H9 (cell line): Measurements from ENCODE around the gene HSPE1. TPM values are rescaled to one million over a fixed set of nuclear protein-coding genes. Genes with fewer than 3 reads are reported as not detected.

Source experiments
- DNase-seq: peaks from one replicate; pipeline ENCODE4 v3.0.0-alpha.2; 2017
- H2AFZ ChIP-seq: one replicate; pipeline ENCODE4 v1.6.1; 2013; ENCODE audit warnings: mild to moderate bottlenecking, low read length, control low read depth, moderate library complexity
- H2AK5ac ChIP-seq: 2 replicates; pipeline ENCODE4 v1.6.1; 2013; ENCODE audit warnings: low read length, control low read depth, mixed read lengths; ENCODE audit not compliant: insufficient read length
- H2BK120ac ChIP-seq: one replicate; pipeline ENCODE4 v1.6.1; 2013; ENCODE audit warnings: low read depth, mild to moderate bottlenecking, low read length, control low read depth, inconsistent platforms; ENCODE audit not compliant: poor library complexity, severe bottlenecking
- H2BK12ac ChIP-seq: 2 replicates; pipeline ENCODE4 v1.6.1; 2013; ENCODE audit warnings: low read length, control low read depth, mixed read lengths, low read depth; ENCODE audit not compliant: insufficient read length
- H2BK15ac ChIP-seq: 2 replicates; pipeline ENCODE4 v1.6.1; 2013; ENCODE audit warnings: low read depth, low read length, control low read depth
- H2BK20ac ChIP-seq: one replicate; pipeline ENCODE4 v1.6.1; 2013; ENCODE audit warnings: low read depth, mild to moderate bottlenecking, low read length, control low read depth, inconsistent platforms; ENCODE audit not compliant: poor library complexity, severe bottlenecking
- H2BK5ac ChIP-seq: 2 replicates; pipeline ENCODE4 v1.6.1; 2013; ENCODE audit warnings: low read length, control low read depth, mixed read lengths; ENCODE audit not compliant: insufficient read length
- H3K14ac ChIP-seq: 2 replicates; pipeline ENCODE4 v1.6.1; 2013; ENCODE audit warnings: low read length, control low read depth; ENCODE audit not compliant: insufficient read depth
- H3K18ac ChIP-seq: 2 replicates; pipeline ENCODE4 v1.6.1; 2013; ENCODE audit warnings: low read depth, mild to moderate bottlenecking, mixed read lengths, low read length, control low read depth; ENCODE audit not compliant: insufficient read length
- H3K23ac ChIP-seq: 2 replicates; pipeline ENCODE4 v1.6.1; 2013; ENCODE audit warnings: low read length, control low read depth, mixed read lengths, low read depth; ENCODE audit not compliant: insufficient read length
- H3K23me2 ChIP-seq: 2 replicates; pipeline ENCODE4 v1.6.1; 2013; ENCODE audit warnings: low read depth, mild to moderate bottlenecking, mixed read lengths, low read length, control low read depth; ENCODE audit not compliant: insufficient read length, poor library complexity, severe bottlenecking
- H3K27ac ChIP-seq: 2 replicates; pipeline ENCODE4 v1.5.1; 2013; ENCODE audit warnings: low read length, control low read depth, mixed read lengths, low read depth; ENCODE audit not compliant: insufficient read length
- H3K27me3 ChIP-seq: 2 replicates; pipeline ENCODE4 v1.6.1; 2013; ENCODE audit warnings: low read length, control low read depth, inconsistent platforms; ENCODE audit not compliant: insufficient read depth
- H3K4ac ChIP-seq: 2 replicates; pipeline ENCODE4 v1.6.1; 2013; ENCODE audit warnings: low read depth, mild to moderate bottlenecking, control low read depth, inconsistent platforms, low read length, moderate library complexity
- H3K4me1 ChIP-seq: 2 replicates; pipeline ENCODE4 v1.6.1; 2013; ENCODE audit warnings: low read length, control low read depth, inconsistent platforms; ENCODE audit not compliant: insufficient read depth
- H3K4me2 ChIP-seq: 2 replicates; pipeline ENCODE4 v1.6.1; 2013; ENCODE audit warnings: low read length, control low read depth, mixed read lengths; ENCODE audit not compliant: insufficient read length, insufficient read depth
- H3K56ac ChIP-seq: 2 replicates; pipeline ENCODE4 v1.6.1; 2013; ENCODE audit warnings: low read depth, mild to moderate bottlenecking, mixed read lengths, low read length, control low read depth; ENCODE audit not compliant: insufficient read length
- H3K79me1 ChIP-seq: 2 replicates; pipeline ENCODE4 v1.6.1; 2013; ENCODE audit warnings: low read depth, mild to moderate bottlenecking, moderate library complexity, low read length, control low read depth, inconsistent platforms; ENCODE audit not compliant: insufficient read depth, poor library complexity, severe bottlenecking
- H3K79me2 ChIP-seq: 2 replicates; pipeline ENCODE4 v1.6.1; 2013; ENCODE audit warnings: low read length, control low read depth, inconsistent platforms; ENCODE audit not compliant: insufficient read depth
- H3K9ac ChIP-seq: 2 replicates; pipeline ENCODE4 v1.6.1; 2013; ENCODE audit warnings: low read length, control low read depth, mixed read lengths; ENCODE audit not compliant: insufficient read length; ENCODE audit errors: extremely low read depth
- H3K9me3 ChIP-seq: one replicate; pipeline ENCODE4 v1.6.1; 2013; ENCODE audit warnings: low read depth, low read length, inconsistent platforms; ENCODE audit not compliant: control insufficient read depth
- H3T11ph ChIP-seq: one replicate; pipeline ENCODE4 v1.6.1; 2013; ENCODE audit warnings: mild to moderate bottlenecking, low read length, control low read depth, inconsistent platforms
- H4K20me1 ChIP-seq: one replicate; pipeline ENCODE4 v1.6.1; 2013; ENCODE audit not compliant: control insufficient read depth, insufficient read length, insufficient read depth
- H4K5ac ChIP-seq: 2 replicates; pipeline ENCODE4 v1.6.1; 2013; ENCODE audit warnings: low read depth, mild to moderate bottlenecking, mixed read lengths, low read length, control low read depth; ENCODE audit not compliant: insufficient read length
- H4K8ac ChIP-seq: replicated peaks from 2 replicates; pipeline ENCODE4 v1.6.1; 2013; ENCODE audit warnings: low read length, control low read depth, mixed read lengths, low read depth; ENCODE audit not compliant: insufficient read length
- H4K91ac ChIP-seq: 2 replicates; pipeline ENCODE4 v1.6.1; 2013; ENCODE audit warnings: low read depth, mild to moderate bottlenecking, moderate library complexity, mixed read lengths, low read length, control low read depth; ENCODE audit not compliant: insufficient read length
- H3K27ac Mint-ChIP-seq, 3 experiments: 2 replicates in 2 of 3; 3 replicates in 1 of 3; pipeline ENCODE4 v1.8.0; 2020 to 2021; ENCODE audit warnings: mixed read lengths in 3 of 3, mild to moderate bottlenecking in 1 of 3, moderate library complexity in 1 of 3
- H3K27me3 Mint-ChIP-seq: 2 replicates; pipeline ENCODE4 v1.8.0; 2021; ENCODE audit warnings: low read depth, mild to moderate bottlenecking, moderate library complexity, mixed read lengths
- H3K36me3 Mint-ChIP-seq, 3 experiments: 2 replicates in 2 of 3; 3 replicates in 1 of 3; pipeline ENCODE4 v1.8.0; 2020 to 2021; ENCODE audit warnings: low read depth in 3 of 3, mixed read lengths in 3 of 3; ENCODE audit not compliant: insufficient read depth in 1 of 3
- H3K4me1 Mint-ChIP-seq, 2 experiments: 2 replicates each; pipeline ENCODE4 v1.8.0; 2020; ENCODE audit warnings: mixed read lengths in 2 of 2
- H3K4me3 Mint-ChIP-seq, 2 experiments: 2 replicates in 1 of 2; 3 replicates in 1 of 2; pipeline ENCODE4 v1.8.0; 2020 to 2021; ENCODE audit warnings: mild to moderate bottlenecking in 2 of 2, mixed read lengths in 2 of 2, moderate library complexity in 1 of 2
- H3K9me3 Mint-ChIP-seq, 2 experiments: 2 replicates in 1 of 2; 3 replicates in 1 of 2; pipeline ENCODE4 v1.8.0; 2020; ENCODE audit warnings: mild to moderate bottlenecking in 2 of 2, mixed read lengths in 2 of 2, moderate library complexity in 1 of 2
- CTCF ChIP-seq: fragments of 200-600 bp; sonication (generic); conservative IDR thresholded peaks from 3 replicates; pipeline ENCODE4 v1.8.0; 2021; ENCODE audit warnings: antibody characterized with exemption, mild to moderate bottlenecking
- WGBS: extraction: QIAGEN DNeasy Blood & Tissue Kit; methylation state at CpG from one replicate; pipeline ENCODE4 v1.1.7; 2013; ENCODE audit warnings: missing lambda C conversion rate, low lambda C conversion rate, mixed read lengths; ENCODE audit not compliant: insufficient read length; ENCODE audit errors: extremely low coverage; 5-methylcytosine and 5-hydroxymethylcytosine counted together
- total RNA-seq: library from RNA; stranded (reverse); gene quantifications from 2 replicates; pipeline ENCODE4 v1.2.1, GENCODE V29; 2021

HSPE1 gene
- total RNA-seq, 1 experiment from 2014 or later, result 347 TPM

- Mint-ChIP-seq H3K9me3 (no peaks in the 10 kb centered on the region; a peak in 1 of 5 replicates), H3K4me3 (peak overlapping the region; percentile 98 to 99), H3K27ac (peak overlapping the region; percentile 98 to 99 (median 99)), H3K36me3 (peaks cover 66 to 86% (median 80%) of the 10 kb centered on the region in 3 experiments), H3K4me1 (peaks cover 35 to 38% of the 10 kb centered on the region in 2 experiments), H3K27me3 (no peaks in the 10 kb centered on the region)
- H3K56ac ChIP-seq, result no peak overlapping the region
- no peak overlapping the region for H2BK20ac ChIP-seq
- H2BK15ac ChIP-seq, result no peak overlapping the region
- H3K9me3 ChIP-seq, result no peaks in the 10 kb centered on the region
- peaks cover 48% of the 10 kb centered on the region; the same call in 1 of the 2 replicates for H3K79me2 ChIP-seq
- DNase-seq, result no peak
- H2BK120ac ChIP-seq, result no peak overlapping the region
- peak overlapping the region; percentile 84 for H3K4me2 ChIP-seq
- no peak overlapping the region for H3T11ph ChIP-seq
- no peak overlapping the region for H2BK12ac ChIP-seq
- no peak overlapping the region for H2BK5ac ChIP-seq
- H4K20me1 ChIP-seq, result no peaks in the 10 kb centered on the region
- no peak overlapping the region for H2AFZ ChIP-seq
- no peak overlapping the region for H2AK5ac ChIP-seq
- no peak overlapping the region for H4K8ac ChIP-seq
- H3K4me1 ChIP-seq, result no peaks in the 10 kb centered on the region; the same call in 1 of the 2 replicates
- peaks cover 6% of the 10 kb centered on the region for H3K23me2 ChIP-seq
- no peak overlapping the region for H3K4ac ChIP-seq
- no peak overlapping the region for H4K5ac ChIP-seq
- peak overlapping the region; percentile 71 for H3K18ac ChIP-seq
- peak overlapping the region; percentile 27 for H3K27ac ChIP-seq
- no peak for TF ChIP-seq CTCF
- H3K79me1 ChIP-seq, result no peaks in the 10 kb centered on the region
- WGBS, result no CpG with 5 or more reads among the region's 30 CpGs
- peak overlapping the region; percentile 59 for H3K14ac ChIP-seq
- H3K9ac ChIP-seq, result peak overlapping the region; percentile 98
- no peaks in the 10 kb centered on the region for H3K27me3 ChIP-seq
- H3K23ac ChIP-seq, result no peak overlapping the region
- H4K91ac ChIP-seq, result no peak overlapping the region
Observed at GRCh38 chr2:197500503-197501131, 438 bp downstream of the HSPE1 start.
